Thoracic aorta (tissue), 2 donors: ENCODE results near the gene CARNS1. TPM values are rescaled to one million over a fixed set of nuclear protein-coding genes. Genes with fewer than 3 reads are reported as not detected.
"Not testable (repeated sequence)": the region's sequence is repeated elsewhere in the genome, so short reads cannot be mapped to it uniquely, and the experiment has no call there.

Experiments used
- ATAC-seq: fragments of 150-250 bp; one replicate; pipeline ENCODE4 v1.8.0; 2017; ENCODE audit warnings: low read depth; ENCODE audit not compliant: insufficient number of reproducible peaks, low FRiP score
- DNase-seq: peaks from one replicate; pipeline ENCODE4 v3.0.0-alpha.2; 2020; ENCODE audit warnings: low spot score
- H3K27ac ChIP-seq, 2 donors: fragments of 200-600 bp; sonication (generic); 1 replicate in 1 of 2; 2 replicates in 1 of 2; pipeline ENCODE4 v1.5.1; 2016; ENCODE audit warnings: mild to moderate bottlenecking in 2 of 2, moderate library complexity in 2 of 2
- H3K27me3 ChIP-seq: fragments of 200-600 bp; sonication (generic); replicated peaks from 2 replicates; pipeline ENCODE4 v1.6.0; 2016; ENCODE audit warnings: mild to moderate bottlenecking; ENCODE audit not compliant: insufficient read depth
- H3K36me3 ChIP-seq: fragments of 200-600 bp; sonication (generic); one replicate; pipeline ENCODE4 v1.5.1; 2016
- H3K4me1 ChIP-seq, 2 donors: fragments of 200-600 bp; sonication (generic); 1 replicate in 1 of 2; 2 replicates in 1 of 2; pipeline versions ENCODE4 v1.5.1 to v1.6.0; 2016; ENCODE audit warnings: low read depth in 2 of 2, mild to moderate bottlenecking in 1 of 2; ENCODE audit not compliant: control insufficient read depth in 1 of 2
- H3K4me3 ChIP-seq: fragments of 200-600 bp; sonication (generic); 2 replicates; pipeline ENCODE4 v1.5.1; 2016; ENCODE audit warnings: mild to moderate bottlenecking
- H3K9me3 ChIP-seq: fragments of 200-600 bp; sonication (generic); 2 replicates; pipeline ENCODE4 v1.5.1; 2016
- CTCF ChIP-seq: fragments of 200-600 bp; sonication (generic); IDR thresholded peaks from one replicate; pipeline ENCODE4 v1.5.1; 2019; ENCODE audit warnings: antibody characterized with exemption
- total RNA-seq, 2 donors: library from RNA; depleted of rRNA; stranded (reverse); fragments of >200 nt; gene quantifications; one replicate each; pipeline versions ENCODE4 v1.1.0 to v1.2.3, GENCODE V29; 2016

The CARNS1 gene
- total RNA-seq, 2 donors from 2014 or later: 7.9 to 10.8 TPM

DNA sequence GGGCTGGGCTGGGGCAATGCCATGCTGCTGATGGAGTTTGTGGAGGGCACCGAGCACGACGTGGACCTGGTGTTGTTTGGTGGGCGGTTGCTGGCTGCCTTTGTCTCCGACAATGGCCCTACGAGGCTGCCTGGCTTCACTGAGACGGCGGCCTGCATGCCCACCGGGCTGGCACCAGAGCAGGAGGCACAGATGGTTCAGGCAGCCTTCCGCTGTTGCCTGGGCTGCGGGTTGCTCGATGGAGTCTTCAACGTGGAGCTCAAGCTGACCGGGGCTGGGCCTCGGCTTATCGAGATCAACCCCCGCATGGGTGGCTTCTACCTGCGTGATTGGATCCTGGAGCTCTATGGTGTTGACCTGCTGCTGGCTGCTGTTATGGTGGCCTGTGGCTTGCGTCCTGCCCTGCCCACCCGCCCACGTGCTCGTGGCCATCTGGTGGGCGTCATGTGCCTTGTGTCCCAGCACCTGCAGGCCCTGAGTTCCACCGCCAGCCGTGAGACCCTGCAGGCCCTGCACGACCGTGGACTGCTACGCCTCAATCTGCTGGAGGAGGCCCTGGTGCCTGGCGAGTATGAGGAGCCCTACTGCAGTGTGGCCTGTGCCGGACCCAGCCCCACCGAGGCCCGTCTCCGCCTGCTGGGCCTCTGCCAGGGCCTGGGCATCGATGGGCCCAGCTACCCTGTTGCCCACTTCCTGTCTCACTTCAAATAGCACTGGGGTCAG, 8.6 kb downstream of the CARNS1 start:
- DNase-seq (no peak), ATAC-seq (no peak)
- Histone ChIP-seq H3K4me3 (no peak overlapping the region), H3K4me1 (peaks cover 11 to 26% of the 10 kb centered on the region in 2 donors), H3K36me3 (no peaks in the 10 kb centered on the region), H3K27ac (no peak overlapping the region), H3K27me3 (no peaks in the 10 kb centered on the region), H3K9me3 (no peaks in the 10 kb centered on the region)
- no peak for TF ChIP-seq CTCF

- H3K4me3 ChIP-seq: peak overlapping the region; percentile 82
These were observed 11.9 kb downstream of the CARNS1 start for GRCh38 chr11:67427364-67427859.

GRCh38 chr11:67428052-67429001, 12.8 kb downstream of the CARNS1 start, which contains the start of gene RPS6KB2:
RPS6KB2 (plus strand) TSS chr11:67428494; CDS start chr11:67428546, 52 bp downstream.
- H3K27ac ChIP-seq: peak within 1 kb of the TSS; percentile 86 to 89
- peaks cover 19% of the 10 kb centered on the region for H3K36me3 ChIP-seq
- no peaks in the 10 kb centered on the region for H3K27me3 ChIP-seq
- peaks cover 8 to 21% of the 10 kb centered on the region in 2 donors for H3K4me1 ChIP-seq
- no peaks in the 10 kb centered on the region for H3K9me3 ChIP-seq
- H3K4me3 ChIP-seq: peak within 1 kb of the TSS; percentile 82
- peak; percentile 91 for DNase-seq
- TF ChIP-seq CTCF: no peak
- ATAC-seq: peak; percentile 98

More at GRCh38 chr11:67427364-67427859, 11.9 kb downstream of the CARNS1 start:
- Histone ChIP-seq H3K4me1 (peaks cover 8 to 21% of the 10 kb centered on the region in 2 donors), H3K27ac (peak overlapping the region; percentile 52 to 89)
- not testable (repeated sequence) for H3K36me3 ChIP-seq, H3K9me3 ChIP-seq, DNase-seq, ATAC-seq, H3K27me3 ChIP-seq

- Histone ChIP-seq H3K9me3 (no peaks in the 10 kb centered on the region), H3K4me1 (peaks cover 8 to 21% of the 10 kb centered on the region in 2 donors), H3K27me3 (no peaks in the 10 kb centered on the region), H3K4me3 (peak overlapping the region; percentile 82), H3K27ac (peak overlapping the region; percentile 86 to 89), H3K36me3 (peaks cover 25% of the 10 kb centered on the region)
- ATAC-seq (no peak), DNase-seq (no peak)
- TF ChIP-seq CTCF: no peak
These were observed 13.7 kb downstream of the CARNS1 start for GRCh38 chr11:67429038-67429668.

- peaks cover 8 to 21% of the 10 kb centered on the region in 2 donors for H3K4me1 ChIP-seq
- no peak for DNase-seq
- H3K27ac ChIP-seq: no peak overlapping the region
- TF ChIP-seq CTCF: no peak
- peak overlapping the region; percentile 82 for H3K4me3 ChIP-seq
- H3K27me3 ChIP-seq: no peaks in the 10 kb centered on the region
- H3K36me3 ChIP-seq: peaks cover 31% of the 10 kb centered on the region
- no peak for ATAC-seq
- no peaks in the 10 kb centered on the region for H3K9me3 ChIP-seq
These were observed 14.2 kb downstream of the CARNS1 start for GRCh38 chr11:67429722-67430121.
